GM23338 (cell line): ENCODE data around the gene GLRX. TPM values are rescaled to one million over a fixed set of nuclear protein-coding genes. Genes with fewer than 3 reads are reported as not detected.

Experiments used
- ATAC-seq: fragments of 200-7000 bp; cut with Tn5 transposase; 3 replicates; pipeline ENCODE4 v1.9.1; 2020
- DNase-seq: peaks from one replicate; pipeline ENCODE4 v3.0.0-alpha.2; 2015; ENCODE audit warnings: low spot score
- H2AFZ ChIP-seq: fragments of 200-600 bp; sonication (generic); 2 replicates; pipeline ENCODE4 v1.8.0; 2016; ENCODE audit warnings: antibody characterized with exemption, mild to moderate bottlenecking, moderate library complexity
- H3F3A ChIP-seq: fragments of 200-600 bp; sonication (generic); replicated peaks from 2 replicates; pipeline ENCODE4 v1.8.0; 2017; ENCODE audit warnings: antibody characterized with exemption, mixed run types, low read depth
- H3K27ac ChIP-seq: fragments of 200-600 bp; sonication (generic); 2 replicates; pipeline ENCODE4 v1.6.1; 2016; ENCODE audit warnings: low read depth
- H3K27me3 ChIP-seq: fragments of 200-600 bp; sonication (generic); 2 replicates; pipeline ENCODE4 v1.8.0; 2016; ENCODE audit warnings: mild to moderate bottlenecking, mixed run types, moderate library complexity; ENCODE audit not compliant: insufficient read depth
- H3K36me3 ChIP-seq: fragments of 200-600 bp; sonication (generic); 2 replicates; pipeline ENCODE4 v1.8.0; 2016; ENCODE audit warnings: mild to moderate bottlenecking; ENCODE audit not compliant: insufficient read depth
- H3K4me1 ChIP-seq: fragments of 200-600 bp; sonication (generic); 2 replicates; pipeline ENCODE4 v1.8.0; 2016; ENCODE audit warnings: mild to moderate bottlenecking, moderate library complexity; ENCODE audit not compliant: insufficient read depth
- H3K4me2 ChIP-seq: fragments of 200-600 bp; sonication (generic); 2 replicates; pipeline ENCODE4 v1.7.1; 2017; ENCODE audit warnings: mixed run types
- H3K4me3 ChIP-seq: fragments of 200-600 bp; sonication (generic); 2 replicates; pipeline ENCODE4 v1.6.1; 2016; ENCODE audit warnings: mixed run types
- H3K79me2 ChIP-seq: fragments of 200-600 bp; sonication (generic); replicated peaks from 2 replicates; pipeline ENCODE4 v1.8.0; 2017; ENCODE audit warnings: mild to moderate bottlenecking; ENCODE audit not compliant: insufficient read depth
- H3K9me2 ChIP-seq: fragments of 200-600 bp; sonication (generic); 2 replicates; pipeline ENCODE4 v1.8.0; 2017; ENCODE audit not compliant: insufficient read depth
- H4K20me1 ChIP-seq: fragments of 200-600 bp; sonication (generic); replicated peaks from 2 replicates; pipeline ENCODE4 v1.8.0; 2017; ENCODE audit warnings: mild to moderate bottlenecking; ENCODE audit not compliant: insufficient read depth
- H3K27ac Mint-ChIP-seq: 2 replicates; pipeline ENCODE4 v1.8.0; 2020; ENCODE audit warnings: inconsistent platforms, mild to moderate bottlenecking, moderate library complexity, mixed read lengths
- H3K27me3 Mint-ChIP-seq: 3 replicates; pipeline ENCODE4 v1.8.0; 2022; ENCODE audit warnings: low read depth, mild to moderate bottlenecking, moderate library complexity, mixed read lengths, inconsistent platforms; ENCODE audit not compliant: insufficient read depth, poor library complexity
- H3K36me3 Mint-ChIP-seq: 3 replicates; pipeline ENCODE4 v1.8.0; 2021; ENCODE audit warnings: low read depth, mild to moderate bottlenecking, inconsistent platforms, moderate library complexity, mixed read lengths
- H3K4me1 Mint-ChIP-seq: 3 replicates; pipeline ENCODE4 v1.8.0; 2020; ENCODE audit warnings: mild to moderate bottlenecking, inconsistent platforms, mixed read lengths
- H3K4me3 Mint-ChIP-seq: 3 replicates; pipeline ENCODE4 v1.8.0; 2021; ENCODE audit warnings: moderate library complexity, mild to moderate bottlenecking, inconsistent platforms, mixed read lengths
- H3K9me3 Mint-ChIP-seq: 3 replicates; pipeline ENCODE4 v1.8.0; 2020; ENCODE audit warnings: moderate library complexity, mild to moderate bottlenecking, inconsistent platforms, mixed read lengths
- CREB1 ChIP-seq: fragments of 250-450 bp; sonication (Bioruptor Pico); IDR thresholded peaks from 2 replicates; pipeline ENCODE4 v1.5.0; 2020; ENCODE audit warnings: low read depth, mild to moderate bottlenecking, moderate library complexity
- EZH2 ChIP-seq: fragments of 200-600 bp; sonication (generic); IDR thresholded peaks from one replicate; pipeline ENCODE4 v1.8.0; 2017; ENCODE audit warnings: antibody characterized with exemption, mild to moderate bottlenecking, low read depth; ENCODE audit not compliant: unreplicated experiment
- EZH2phosphoT487 ChIP-seq: fragments of 200-600 bp; sonication (generic); IDR thresholded peaks from one replicate; pipeline ENCODE4 v1.8.1; 2018; ENCODE audit warnings: antibody characterized with exemption; ENCODE audit not compliant: unreplicated experiment
- NANOG ChIP-seq: IDR thresholded peaks from 2 replicates; pipeline ENCODE4 v1.6.1; 2016; ENCODE audit warnings: antibody characterized with exemption, borderline replicate concordance
- REST ChIP-seq: IDR thresholded peaks from one replicate; pipeline ENCODE4 v1.6.1; 2018; ENCODE audit warnings: antibody characterized with exemption; ENCODE audit not compliant: unreplicated experiment
- ZNF114 ChIP-seq: fragments of 250-450 bp; sonication (Bioruptor Pico); IDR thresholded peaks from 2 replicates; pipeline ENCODE4 v1.5.0; 2020; ENCODE audit warnings: mild to moderate bottlenecking, moderate library complexity
- ZNF462 ChIP-seq: fragments of 250-450 bp; sonication (Bioruptor Pico); IDR thresholded peaks from 2 replicates; pipeline ENCODE4 v1.5.0; 2020; ENCODE audit warnings: mild to moderate bottlenecking, moderate library complexity
- polyA plus RNA-seq: library from polyadenylated mRNA; unstranded; fragments of >200 nt; fragmentation: Nextera tagmentation; extraction: Ambion mirVana; gene quantifications from 2 replicates; pipeline ENCODE4 v1.2.1, GENCODE V29; 2016
- total RNA-seq: library from RNA; depleted of rRNA; stranded (reverse); fragments of >200 nt; shearing (Covaris generic); gene quantifications from 2 replicates; pipeline ENCODE4 v1.2.3, GENCODE V29; 2014
- TF ChIP-seq, protein P1 (sequence below): IDR thresholded peaks from 2 replicates; pipeline ENCODE4 v1.6.1; 2016; ENCODE audit warnings: antibody characterized with exemption

The GLRX gene
- total and polyA plus RNA-seq, 2 experiments from 2014 or later, result 9.5 to 42.2 TPM

DNA sequence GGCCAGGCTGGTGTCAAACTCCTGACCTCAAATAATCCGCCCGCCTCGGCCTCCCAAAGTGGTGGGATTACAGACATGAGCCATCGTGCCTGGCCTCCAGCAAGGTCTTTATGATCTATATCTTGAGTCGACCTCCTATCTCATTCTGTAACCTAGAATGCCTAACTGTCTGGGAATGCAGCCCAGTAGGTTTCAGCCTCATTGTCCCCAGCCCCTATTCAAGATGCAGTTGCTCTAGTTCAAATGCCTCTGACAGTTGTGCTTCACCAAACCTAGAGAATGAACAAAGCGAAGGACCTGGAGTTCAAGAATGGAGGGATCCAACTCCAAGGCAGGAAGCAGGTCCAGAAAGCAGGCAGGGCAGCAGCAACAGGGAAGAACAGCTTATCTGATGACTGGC is 30.8 kb downstream of the GLRX start (continued):
- no peak for TF ChIP-seq REST
- no peak for TF ChIP-seq EZH2

DNA sequence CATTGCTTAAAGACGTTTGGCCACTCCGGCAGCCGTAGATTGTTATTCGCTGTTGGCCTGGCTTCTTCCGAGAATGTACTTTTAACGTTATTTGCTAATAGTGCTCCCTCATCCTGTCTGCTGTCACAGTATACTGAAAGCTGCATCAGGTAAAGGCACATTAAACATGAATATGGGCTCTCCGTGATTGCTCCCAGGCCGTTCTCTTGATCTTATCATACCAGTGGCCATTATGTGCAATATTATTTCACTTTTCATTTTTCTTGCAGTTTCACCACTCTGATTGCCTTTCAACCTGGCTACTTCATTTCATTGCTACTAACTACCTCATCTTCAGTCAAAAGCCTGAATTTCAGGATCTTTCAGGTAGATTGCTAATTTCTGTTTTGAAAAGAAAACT is 34.0 kb downstream of the GLRX start:
- Histone ChIP-seq H3K4me2 (no peak overlapping the region), H3K4me3 (no peak overlapping the region), H2AFZ (no peak overlapping the region), H3K36me3 (no peaks in the 10 kb centered on the region), H3K27me3 (no peaks in the 10 kb centered on the region), H3K9me2 (no peaks in the 10 kb centered on the region), H3K27ac (no peak overlapping the region), H3F3A (no peaks in the 10 kb centered on the region), H4K20me1 (no peaks in the 10 kb centered on the region), H3K79me2 (no peaks in the 10 kb centered on the region), H3K4me1 (no peaks in the 10 kb centered on the region)
- Mint-ChIP-seq H3K27ac (no peak overlapping the region), H3K36me3 (no peaks in the 10 kb centered on the region), H3K4me1 (no peaks in the 10 kb centered on the region), H3K27me3 (no peaks in the 10 kb centered on the region), H3K9me3 (no peaks in the 10 kb centered on the region), H3K4me3 (no peak overlapping the region)
- TF ChIP-seq EZH2, result no peak
- TF ChIP-seq EZH2phosphoT487, result no peak
- no peak for TF ChIP-seq REST
- no peak for TF ChIP-seq ZNF114 (CRISPR knock-in tag)
- TF ChIP-seq CREB1 (CRISPR knock-in tag), result no peak
- TF ChIP-seq NANOG, result no peak
- no peak for TF ChIP-seq ZNF462 (CRISPR knock-in tag)
- TF ChIP-seq, protein P1, sequence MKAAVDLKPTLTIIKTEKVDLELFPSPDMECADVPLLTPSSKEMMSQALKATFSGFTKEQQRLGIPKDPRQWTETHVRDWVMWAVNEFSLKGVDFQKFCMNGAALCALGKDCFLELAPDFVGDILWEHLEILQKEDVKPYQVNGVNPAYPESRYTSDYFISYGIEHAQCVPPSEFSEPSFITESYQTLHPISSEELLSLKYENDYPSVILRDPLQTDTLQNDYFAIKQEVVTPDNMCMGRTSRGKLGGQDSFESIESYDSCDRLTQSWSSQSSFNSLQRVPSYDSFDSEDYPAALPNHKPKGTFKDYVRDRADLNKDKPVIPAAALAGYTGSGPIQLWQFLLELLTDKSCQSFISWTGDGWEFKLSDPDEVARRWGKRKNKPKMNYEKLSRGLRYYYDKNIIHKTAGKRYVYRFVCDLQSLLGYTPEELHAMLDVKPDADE, result no peak
- DNase-seq (no peak), ATAC-seq (no peak)
